Gastroesophageal sphincter (tissue), 3 donors: ENCODE results near the gene GCSAM.

Experiments used
- POLR2A ChIP-seq, 2 donors: fragments of 450-650 bp; IDR thresholded peaks; one replicate each; pipeline ENCODE4 v1.6.1; 2017; ENCODE audit warnings: antibody characterized with exemption in 2 of 2, mild to moderate bottlenecking in 2 of 2, moderate library complexity in 1 of 2
- POLR2AphosphoS5 ChIP-seq: sonication (generic); formaldehyde crosslinking; IDR thresholded peaks from one replicate; pipeline ENCODE4 v1.6.1; 2017; ENCODE audit warnings: antibody characterized with exemption
- TF ChIP-seq, protein P1 (sequence below), 4 experiments: fragments of 200-600 bp in 2 of 4; fragments of 450-650 bp in 2 of 4; sonication (generic) in 1 of 4; IDR thresholded peaks; one replicate each; pipeline ENCODE4 v1.5.1; 2017 to 2019; ENCODE audit warnings: antibody characterized with exemption in 4 of 4, mild to moderate bottlenecking in 2 of 4, moderate library complexity in 2 of 4

DNA sequence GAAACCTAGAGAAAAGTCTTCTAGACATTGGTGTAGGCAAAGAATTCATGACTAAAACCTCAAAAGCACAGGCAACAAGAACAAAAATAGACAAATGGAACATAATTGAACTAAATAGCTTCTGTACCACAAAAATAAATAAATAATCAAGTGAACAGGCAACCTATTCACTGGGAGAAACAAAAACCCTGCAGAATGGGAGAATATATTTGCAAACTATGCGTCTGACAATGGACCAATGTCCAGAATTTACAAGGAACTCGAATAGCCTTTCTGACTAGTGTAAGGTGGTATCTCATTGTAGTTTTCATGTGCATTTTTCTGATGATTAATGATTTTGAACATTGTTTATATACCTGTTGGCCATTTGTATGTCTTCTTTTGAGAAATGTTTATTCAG is 37.0 kb upstream of the GCSAM start:
- TF ChIP-seq, protein P1, sequence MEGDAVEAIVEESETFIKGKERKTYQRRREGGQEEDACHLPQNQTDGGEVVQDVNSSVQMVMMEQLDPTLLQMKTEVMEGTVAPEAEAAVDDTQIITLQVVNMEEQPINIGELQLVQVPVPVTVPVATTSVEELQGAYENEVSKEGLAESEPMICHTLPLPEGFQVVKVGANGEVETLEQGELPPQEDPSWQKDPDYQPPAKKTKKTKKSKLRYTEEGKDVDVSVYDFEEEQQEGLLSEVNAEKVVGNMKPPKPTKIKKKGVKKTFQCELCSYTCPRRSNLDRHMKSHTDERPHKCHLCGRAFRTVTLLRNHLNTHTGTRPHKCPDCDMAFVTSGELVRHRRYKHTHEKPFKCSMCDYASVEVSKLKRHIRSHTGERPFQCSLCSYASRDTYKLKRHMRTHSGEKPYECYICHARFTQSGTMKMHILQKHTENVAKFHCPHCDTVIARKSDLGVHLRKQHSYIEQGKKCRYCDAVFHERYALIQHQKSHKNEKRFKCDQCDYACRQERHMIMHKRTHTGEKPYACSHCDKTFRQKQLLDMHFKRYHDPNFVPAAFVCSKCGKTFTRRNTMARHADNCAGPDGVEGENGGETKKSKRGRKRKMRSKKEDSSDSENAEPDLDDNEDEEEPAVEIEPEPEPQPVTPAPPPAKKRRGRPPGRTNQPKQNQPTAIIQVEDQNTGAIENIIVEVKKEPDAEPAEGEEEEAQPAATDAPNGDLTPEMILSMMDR (IDR thresholded peaks at IDR 0.05) = no peak
- TF ChIP-seq POLR2AphosphoS5 (no peak), POLR2A (IDR thresholded peaks at IDR 0.05) (no peak)
